PFSK-1 (cell line): ENCODE data around the gene RNF144B.

ENCODE experiments used
- FOXP2 ChIP-seq: optimal IDR thresholded peaks from 2 replicates; pipeline ENCODE3; 2011; ENCODE audit warnings: borderline replicate concordance, control low read depth, inconsistent platforms; ENCODE audit not compliant: insufficient read depth; ENCODE audit errors: extremely low read length, extremely low read depth
- POLR2AphosphoS5 ChIP-seq: IDR thresholded peaks from 2 replicates; pipeline ENCODE4 v1.6.1; 2012; ENCODE audit warnings: low read depth, mild to moderate bottlenecking, control low read depth, low read length, moderate library complexity
- REST ChIP-seq, 2 experiments: IDR thresholded peaks; 2 replicates each; pipeline versions ENCODE4 v1.6.1 to v1.8.0; 2011 to 2012; ENCODE audit warnings: low read depth in 2 of 2, low read length in 2 of 2, control low read depth in 1 of 2, inconsistent platforms in 1 of 2, mild to moderate bottlenecking in 1 of 2, moderate library complexity in 1 of 2; ENCODE audit not compliant: insufficient read depth in 1 of 2
- SIN3A ChIP-seq: IDR thresholded peaks from 2 replicates; pipeline ENCODE4 v1.6.1; 2012; ENCODE audit warnings: mild to moderate bottlenecking, low read length, moderate library complexity, borderline replicate concordance; ENCODE audit not compliant: insufficient read depth
- TAF1 ChIP-seq: IDR thresholded peaks from 2 replicates; pipeline ENCODE4 v1.6.1; 2012; ENCODE audit warnings: low read length, control low read depth, borderline replicate concordance; ENCODE audit not compliant: insufficient read depth

RNF144B gene

GRCh38 chr6:18464176-18464575, 77.0 kb downstream of the RNF144B start:
- no peak for TF ChIP-seq POLR2AphosphoS5
- no peak for TF ChIP-seq REST (IDR thresholded peaks at IDR 0.05; ENCODE audit: insufficient read depth in 1 of 2, low read depth in 2 of 2, low read length in 2 of 2)
- no peak for TF ChIP-seq SIN3A
- TF ChIP-seq TAF1 = no peak
- no peak for TF ChIP-seq FOXP2

- TF ChIP-seq TAF1 (no peak), SIN3A (no peak), REST (IDR thresholded peaks at IDR 0.05; ENCODE audit: insufficient read depth in 1 of 2, low read depth in 2 of 2, low read length in 2 of 2) (no peak), POLR2AphosphoS5 (no peak), FOXP2 (no peak)
Observed at GRCh38 chr6:18465410-18466154, 78.4 kb downstream of the RNF144B start.

GRCh38 chr6:18467741-18468502, 80.8 kb downstream of the RNF144B start:
- TF ChIP-seq SIN3A (no peak), POLR2AphosphoS5 (no peak), FOXP2 (no peak), REST (IDR thresholded peaks at IDR 0.05; ENCODE audit: insufficient read depth in 1 of 2, low read depth in 2 of 2, low read length in 2 of 2) (no peak), TAF1 (no peak)

- no peak for TF ChIP-seq FOXP2
- TF ChIP-seq POLR2AphosphoS5 = no peak
- TF ChIP-seq TAF1 = no peak
Observed at GRCh38 chr6:18468503-18468843, 81.3 kb downstream of the RNF144B start.

- no peak for TF ChIP-seq FOXP2
Observed at GRCh38 chr6:18469536-18469935, 82.4 kb downstream of the RNF144B start.

- TF ChIP-seq FOXP2 = no peak
- no peak for TF ChIP-seq POLR2AphosphoS5
- no peak for TF ChIP-seq SIN3A
- no peak for TF ChIP-seq REST (IDR thresholded peaks at IDR 0.05; ENCODE audit: insufficient read depth in 1 of 2, low read depth in 2 of 2, low read length in 2 of 2)
- TF ChIP-seq TAF1 = no peak
Observed at GRCh38 chr6:18471232-18471964, 84.2 kb downstream of the RNF144B start.
